ENCODE measurements around the gene KIF19. TPM values are rescaled to one million over a fixed set of nuclear protein-coding genes. Genes with fewer than 3 reads are reported as not detected.

KIF19 gene
- polyA plus RNA-seq, 4 donors: 0.24 to 0.83 (median 0.55) TPM

Other genes with a start within 250 kb of the KIF19 start
- 1,000 to 10,000 TPM; 1,086 to 1,262 (median 1,199) TPM for gene RPL38, start 122.5 kb upstream of the KIF19 start, polyA plus RNA-seq (ENCODE audit: insufficient read length in 4 of 4)
- 10 to 100 TPM; 14.4 to 19.1 (median 16.5) TPM for gene TTYH2, start 112.7 kb upstream of the KIF19 start, polyA plus RNA-seq (ENCODE audit: insufficient read length in 4 of 4)
- gene DNAI2, start 52.0 kb upstream of the KIF19 start, polyA plus RNA-seq (ENCODE audit: insufficient read length in 4 of 4): under 1 TPM in 1 of 4 donors, not detected in 3; 0.19 TPM
- gene BTBD17, start 35.6 kb downstream of the KIF19 start, polyA plus RNA-seq (ENCODE audit: insufficient read length in 4 of 4): under 1 TPM; 0.15 to 0.25 (median 0.22) TPM
- gene GPR142, start 41.3 kb downstream of the KIF19 start, polyA plus RNA-seq (ENCODE audit: insufficient read length in 4 of 4): under 1 TPM in 3 of 4 donors, not detected in 1; 0.13 to 0.17 (median 0.16) TPM
- gene GPRC5C, start 105.9 kb downstream of the KIF19 start, polyA plus RNA-seq (ENCODE audit: insufficient read length in 4 of 4): 100 to 1,000 TPM; 116 to 145 (median 126) TPM
- 1 to 10 TPM in 2 of 4 donors, under 1 TPM in 2; 0.86 to 1.8 (median 1.4) TPM for gene CD300A, start 140.4 kb downstream of the KIF19 start, polyA plus RNA-seq (ENCODE audit: insufficient read length in 4 of 4)
- under 1 TPM; 0.07 to 0.19 (median 0.14) TPM for gene CD300LB, start 205.2 kb downstream of the KIF19 start, polyA plus RNA-seq (ENCODE audit: insufficient read length in 4 of 4)
- gene CD300C, start 219.9 kb downstream of the KIF19 start, polyA plus RNA-seq (ENCODE audit: insufficient read length in 4 of 4): under 1 TPM; 0.51 to 0.58 (median 0.53) TPM
- under 1 TPM in 1 of 4 donors, not detected in 3; 0.23 TPM for gene CD300H, start 241.3 kb downstream of the KIF19 start, polyA plus RNA-seq (ENCODE audit: insufficient read length in 4 of 4)